ENCODE measurements around the gene OR6A2. TPM values are rescaled to one million over a fixed set of nuclear protein-coding genes. Genes with fewer than 3 reads are reported as not detected.

The OR6A2 gene
- total and polyA plus RNA-seq, 2 of the 4 experiments (the other 2 are of a cell fraction) = 0.07 to 0.72 TPM

DNA sequence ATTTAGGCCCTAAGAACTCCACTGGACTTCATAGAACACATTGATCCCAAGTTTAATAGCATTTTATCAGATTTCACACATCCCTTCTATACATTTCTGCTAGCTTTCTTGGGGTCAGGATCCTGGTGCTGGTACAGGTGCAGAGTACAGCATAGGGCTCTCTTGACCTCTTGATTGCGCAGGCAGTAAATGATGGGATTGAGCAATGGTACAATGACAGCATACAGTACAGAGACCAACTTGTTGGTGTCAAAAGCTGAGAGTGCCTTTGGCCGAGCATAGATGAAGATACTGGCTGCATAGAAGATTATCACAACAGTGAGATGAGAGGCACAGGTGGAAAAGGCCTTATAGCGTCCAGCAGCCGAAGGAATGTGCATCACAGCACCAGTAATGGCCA is 4.8 kb downstream of the OR6A2 start:
- H2AFZ ChIP-seq (replicated peaks; ENCODE audit: low read length, poor library complexity) = no peak overlapping the region
- H3K14ac ChIP-seq (replicated peaks; ENCODE audit: low read depth, low read length) = no peak overlapping the region
- ChIA-PET CTCF (no interaction called here), POLR2A (ENCODE audit: unreplicated experiment) (no interaction called here)
- H3K9ac ChIP-seq (ENCODE audit: low read depth, low read length) = no peak overlapping the region
- no peaks in the 10 kb centered on the region for H3K4me1 ChIP-seq (ENCODE audit: control insufficient read depth, insufficient read depth, low read length)
- H3K27me3 ChIP-seq (ENCODE audit: control insufficient read depth, insufficient read depth, low read length) = no peaks in the 10 kb centered on the region
- intact Hi-C loops (cut with micrococcal nuclease) = no loop called here
- H3K9me1 ChIP-seq (ENCODE audit: insufficient read depth, low read length) = no peaks in the 10 kb centered on the region
- H4K20me1 ChIP-seq (ENCODE audit: insufficient read depth, low read length) = no peaks in the 10 kb centered on the region
- dilution Hi-C loops (cut with HindIII; ENCODE audit: low sequenced_read_pairs, unreplicated experiment) = no loop called here
- no peaks in the 10 kb centered on the region for H3K36me3 ChIP-seq (ENCODE audit: control insufficient read depth, insufficient read depth, low read length)
- no peak overlapping the region for H3K18ac ChIP-seq (ENCODE audit: low read depth, low read length)
- H2AK9ac ChIP-seq (replicated peaks; ENCODE audit: low read depth, low read length, poor library complexity) = no peak overlapping the region
- H3K23ac ChIP-seq (ENCODE audit: low read depth, low read length) = no peak overlapping the region
- no peak overlapping the region for H2BK5ac ChIP-seq (ENCODE audit: low read depth, low read length, poor library complexity, severe bottlenecking)
- no peak overlapping the region for H3K4me3 ChIP-seq (ENCODE audit: insufficient read depth, low read depth, low read length)
- no peak overlapping the region for H3K4me2 ChIP-seq (ENCODE audit: low read depth, low read length)
- BruUV-seq (replicated peaks) = no TSS peak
- no peak for TF ChIP-seq MXI1 (IDR thresholded peaks at IDR 0.05; ENCODE audit: borderline replicate concordance, low read depth, low read length)
- no peak for TF ChIP-seq POLR2A (IDR thresholded peaks at IDR 0.05; ENCODE audit: low read depth, low read length)
- TF ChIP-seq MAZ (IDR thresholded peaks at IDR 0.05; ENCODE audit: borderline replicate concordance, low read depth, low read length) = no peak
- TF ChIP-seq RCOR1 (IDR thresholded peaks at IDR 0.05; ENCODE audit: insufficient replicate concordance, low read length) = no peak
- TF ChIP-seq FOS (IDR thresholded peaks at IDR 0.05; ENCODE audit: low read depth, low read length) = no peak
- no peak for TF ChIP-seq MAFK (IDR thresholded peaks at IDR 0.05; ENCODE audit: low read depth, low read length)
- no peak for TF ChIP-seq BHLHE40 (IDR thresholded peaks at IDR 0.05; ENCODE audit: low read depth, low read length)
- no peak for TF ChIP-seq CEBPB (IDR thresholded peaks at IDR 0.05; ENCODE audit: low read depth, low read length)
- TF ChIP-seq USF2 (IDR thresholded peaks at IDR 0.05; ENCODE audit: low read depth, low read length) = no peak
- no peak for TF ChIP-seq CHD1 (IDR thresholded peaks at IDR 0.05; ENCODE audit: low read depth, low read length)
- no peak for TF ChIP-seq RAD21 (IDR thresholded peaks at IDR 0.05; ENCODE audit: low read length)
- no peak for TF ChIP-seq ELK1 (IDR thresholded peaks at IDR 0.05; ENCODE audit: borderline replicate concordance, low read depth, low read length)
- TF ChIP-seq CTCF (conservative IDR thresholded peaks at IDR 0.05; ENCODE audit: low read depth, low read length) = no peak
- TF ChIP-seq SMC3 (IDR thresholded peaks at IDR 0.05; ENCODE audit: low read depth, low read length) = no peak
- no peak for TF ChIP-seq RFX5 (IDR thresholded peaks at IDR 0.05; ENCODE audit: low read depth, low read length)
- no peak for TF ChIP-seq NFE2L2 (IDR thresholded peaks at IDR 0.05; ENCODE audit: low read depth, low read length)
- DNase-seq = no peak
- H4K91ac ChIP-seq (ENCODE audit: insufficient read depth, low read depth, low read length) = no peak overlapping the region
- 27% methylated on average over 4 of the region's 4 CpGs; no CpG with 5 or more reads in 1 of the 2 experiments for WGBS, 2 experiments (ENCODE audit: extremely low coverage in 2 of 2, insufficient read length in 1 of 2)
- no peaks in the 10 kb centered on the region for H3K9me3 ChIP-seq (ENCODE audit: control insufficient read depth, insufficient read depth, low read length)
- H3K56ac ChIP-seq (ENCODE audit: extremely low read depth, insufficient read depth, low read length) = no peak overlapping the region
- H4K5ac ChIP-seq (ENCODE audit: low read depth, low read length) = no peak overlapping the region
- no peak overlapping the region for H2BK15ac ChIP-seq (ENCODE audit: low read depth, low read length)
- no peak for ATAC-seq (ENCODE audit: low read depth)
- no peak overlapping the region for H3K27ac ChIP-seq (ENCODE audit: insufficient read depth, low read length)
- no peak overlapping the region for H2BK20ac ChIP-seq (ENCODE audit: low read depth, low read length)
- no peak overlapping the region for H4K8ac ChIP-seq (ENCODE audit: low read depth in 2 of 2, low read length in 2 of 2)
- in situ Hi-C loops (cut with MboI; ENCODE audit: low sequenced_read_pairs) = no loop called here
- H3K4ac ChIP-seq (ENCODE audit: low read depth, low read length) = no peak overlapping the region
- H2BK120ac ChIP-seq (ENCODE audit: low read depth, low read length) = no peak overlapping the region
- no peak overlapping the region for H2AK5ac ChIP-seq (ENCODE audit: low read depth, low read length)
- H3K79me1 ChIP-seq (ENCODE audit: low read depth in 1 of 2, low read length in 2 of 2) = no peaks in the 10 kb centered on the region

All from IMR-90 (cell line).